Transverse colon (tissue), 4 donors: ENCODE data around the gene RARA. TPM values are rescaled to one million over a fixed set of nuclear protein-coding genes. Genes with fewer than 3 reads are reported as not detected.
"Not testable (repeated sequence)": the region's sequence is repeated elsewhere in the genome, so short reads cannot be mapped to it uniquely, and the experiment has no call there.

ENCODE experiments used
- DNase-seq: peaks from one replicate; pipeline ENCODE4 v3.0.0-alpha.2; 2019
- H3K27ac ChIP-seq, 4 donors: fragments of 200-600 bp; sonication (generic); 2 replicates each; pipeline ENCODE4 v1.5.1; 2016 to 2018; ENCODE audit warnings: inconsistent platforms in 4 of 4
- H3K27me3 ChIP-seq: fragments of 200-600 bp; sonication (generic); 2 replicates; pipeline ENCODE4 v1.5.1; 2017; ENCODE audit warnings: inconsistent platforms
- H3K36me3 ChIP-seq, 4 donors: fragments of 200-600 bp; sonication (generic); 2 replicates each; pipeline ENCODE4 v1.5.1; 2017 to 2019; ENCODE audit warnings: inconsistent platforms in 4 of 4
- H3K4me1 ChIP-seq, 4 donors: fragments of 200-600 bp; sonication (generic); 2 replicates each; pipeline ENCODE4 v1.5.1; 2017 to 2020; ENCODE audit warnings: inconsistent platforms in 4 of 4
- H3K4me3 ChIP-seq, 4 donors: fragments of 200-600 bp; sonication (generic); 1 replicate in 1 of 4; 2 replicates in 3 of 4; pipeline versions ENCODE4 v1.5.1 to v1.6.1; 2017 to 2019; ENCODE audit warnings: inconsistent platforms in 4 of 4
- H3K9me3 ChIP-seq, 2 donors: fragments of 200-600 bp; sonication (generic); 2 replicates each; pipeline ENCODE4 v1.5.1; 2017 to 2019; ENCODE audit warnings: inconsistent platforms in 2 of 2
- CTCF ChIP-seq, 5 experiments: fragments of 200-600 bp in 3 of 5; fragments of 450-650 bp in 2 of 5; sonication (generic) in 3 of 5; IDR thresholded peaks; 1 replicate in 2 of 5; 2 replicates in 3 of 5; pipeline ENCODE4 v1.5.1; 2016 to 2017; ENCODE audit warnings: antibody characterized with exemption in 5 of 5, inconsistent platforms in 3 of 5, mild to moderate bottlenecking in 2 of 5, moderate library complexity in 1 of 5
- EP300 ChIP-seq: sonication (generic); formaldehyde crosslinking; IDR thresholded peaks from one replicate; pipeline ENCODE4 v1.6.1; 2017; ENCODE audit warnings: antibody characterized with exemption, low read depth
- POLR2A ChIP-seq: fragments of 450-650 bp; IDR thresholded peaks from one replicate; pipeline ENCODE4 v1.6.1; 2016; ENCODE audit warnings: antibody characterized with exemption, mild to moderate bottlenecking, moderate library complexity
- POLR2AphosphoS5 ChIP-seq, 3 donors: sonication (generic); formaldehyde crosslinking; IDR thresholded peaks; one replicate each; pipeline ENCODE4 v1.6.1; 2016; ENCODE audit warnings: antibody characterized with exemption in 3 of 3
- WGBS, 2 donors: methylation state at CpG; one replicate each; pipeline ENCODE4 v1.1.5; 2018; ENCODE audit warnings: low coverage in 1 of 2; 5-methylcytosine and 5-hydroxymethylcytosine counted together
- in situ Hi-C, 4 donors: fragments of 200-750 bp; cut with MboI; loops; one replicate each; pipeline versions ENCODE4 v1.15.0 to v1.15.1; 2017; ENCODE audit warnings: low sequenced_read_pairs in 3 of 4, low pct_ligation_motif_present in 1 of 4, low pct_unique_long_range_greater_than_20kb in 1 of 4
- intact Hi-C: fragments of 100-400 bp; cut with DNase I; formaldehyde crosslinking; loops from one replicate; pipeline ENCODE4 v1.15.1; 2023; ENCODE audit warnings: low total_unique reads
- total RNA-seq, 4 donors: library from RNA; depleted of rRNA; stranded (reverse); fragments of >200 nt; gene quantifications; one replicate each; pipeline ENCODE4 v1.1.0, GENCODE V29; 2016

The RARA gene
- total RNA-seq, 4 donors from 2014 or later = 23.5 to 110 (median 49.1) TPM

- DNase-seq = no peak
- WGBS, 2 donors = 79% methylated on average over 16 of the region's 16 CpGs; no CpG with 5 or more reads in 1 of the 2 donors
- in situ Hi-C loops (no loop called here), intact Hi-C loops (no loop called here)
- TF ChIP-seq EP300 (no peak), POLR2A (no peak), POLR2AphosphoS5 (IDR thresholded peaks at IDR 0.05) (no peak), CTCF (IDR thresholded peaks at IDR 0.05) (no peak)
- H3K27me3 ChIP-seq = no peaks in the 10 kb centered on the region
- no peak overlapping the region for H3K27ac ChIP-seq
- H3K4me3 ChIP-seq = no peak overlapping the region
- peaks cover 0 to 5% (median 0%) of the 10 kb centered on the region in 4 donors for H3K4me1 ChIP-seq
- H3K9me3 ChIP-seq = no peaks in the 10 kb centered on the region
- no peaks in the 10 kb centered on the region for H3K36me3 ChIP-seq
These were observed 62.4 kb downstream of the RARA start for GRCh38 chr17:40371261-40371929.

- H3K27me3 ChIP-seq = no peaks in the 10 kb centered on the region
- TF ChIP-seq POLR2AphosphoS5 (IDR thresholded peaks at IDR 0.05) (no peak), EP300 (no peak), POLR2A (no peak), CTCF (IDR thresholded peaks at IDR 0.05) (no peak)
- no peak overlapping the region for H3K27ac ChIP-seq
- no peak for DNase-seq
- no peaks in the 10 kb centered on the region for H3K36me3 ChIP-seq
- H3K4me1 ChIP-seq = peaks cover 0 to 5% (median 0%) of the 10 kb centered on the region in 4 donors
- no peak overlapping the region for H3K4me3 ChIP-seq
- no peaks in the 10 kb centered on the region for H3K9me3 ChIP-seq
- in situ Hi-C loops (no loop called here), intact Hi-C loops (no loop called here)
- 100% methylated on average over 1 to 2 of the region's 2 CpGs for WGBS, 2 donors
These were observed 63.1 kb downstream of the RARA start for GRCh38 chr17:40372031-40372430.

GRCh38 chr17:40372644-40373043 lies 63.7 kb downstream of the RARA start:
- H3K36me3 ChIP-seq, H3K27ac ChIP-seq, H3K9me3 ChIP-seq, H3K4me3 ChIP-seq, H3K4me1 ChIP-seq, H3K27me3 ChIP-seq, intact Hi-C loops, in situ Hi-C loops, DNase-seq: not testable (repeated sequence)
- 57 to 59% methylated on average over 3 to 4 of the region's 4 CpGs for WGBS, 2 donors

GRCh38 chr17:40373324-40373723 lies 64.3 kb downstream of the RARA start:
- 82 to 84% methylated on average over 2 to 4 of the region's 4 CpGs for WGBS, 2 donors
- TF ChIP-seq POLR2AphosphoS5 (IDR thresholded peaks at IDR 0.05) (no peak), EP300 (no peak), CTCF (IDR thresholded peaks at IDR 0.05) (no peak), POLR2A (no peak)

GRCh38 chr17:40373999-40374398 lies 65.0 kb downstream of the RARA start:
- Histone ChIP-seq H3K36me3 (no peaks in the 10 kb centered on the region), H3K27ac (peak overlapping the region in 1 of 4 donors; percentile 30), H3K27me3 (no peaks in the 10 kb centered on the region), H3K9me3 (no peaks in the 10 kb centered on the region), H3K4me3 (no peak overlapping the region), H3K4me1 (peaks cover 0 to 5% (median 0%) of the 10 kb centered on the region in 4 donors)
- intact Hi-C loops = no loop called here
- WGBS, 2 donors = 20 to 53% methylated on average over 1 to 8 of the region's 8 CpGs
- in situ Hi-C loops = no loop called here
- TF ChIP-seq EP300 (no peak), CTCF (IDR thresholded peaks at IDR 0.05) (no peak), POLR2A (no peak), POLR2AphosphoS5 (IDR thresholded peaks at IDR 0.05) (no peak)
- peak; percentile 69 for DNase-seq

More at GRCh38 chr17:40373324-40373723, 64.3 kb downstream of the RARA start:
- no peak for DNase-seq
- peaks cover 0 to 5% (median 0%) of the 10 kb centered on the region in 4 donors for H3K4me1 ChIP-seq
- H3K4me3 ChIP-seq = no peak overlapping the region
- no peaks in the 10 kb centered on the region for H3K36me3 ChIP-seq
- intact Hi-C loops (no loop called here), in situ Hi-C loops (no loop called here)
- no peaks in the 10 kb centered on the region for H3K9me3 ChIP-seq
- H3K27me3 ChIP-seq = no peaks in the 10 kb centered on the region
- H3K27ac ChIP-seq = no peak overlapping the region
